ENCODE data around the gene MRM2.

DNA sequence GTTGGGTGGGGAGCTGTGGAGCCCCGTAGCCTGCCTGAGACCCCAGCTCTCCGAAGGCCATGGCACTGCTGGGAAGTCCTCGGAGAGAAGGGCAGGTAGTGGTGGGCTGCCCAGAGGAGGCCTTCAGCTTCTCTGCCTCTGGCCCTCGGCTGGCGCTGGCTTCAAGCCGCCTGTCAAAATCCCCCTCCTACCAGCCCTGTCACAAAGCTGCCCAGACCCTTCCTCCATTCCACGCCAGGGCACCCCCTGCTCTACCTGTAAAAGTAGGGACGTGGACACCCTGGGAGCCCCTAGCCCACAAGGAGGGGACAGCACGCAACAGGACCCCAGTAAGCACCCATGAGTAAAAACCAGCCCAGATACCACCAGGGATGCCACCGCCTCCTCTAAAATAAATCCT, 40.9 kb downstream of the MRM2 start:
- TF ChIP-seq POLR2A (IDR thresholded peaks at IDR 0.05) = no peak
- TF ChIP-seq, protein P1, sequence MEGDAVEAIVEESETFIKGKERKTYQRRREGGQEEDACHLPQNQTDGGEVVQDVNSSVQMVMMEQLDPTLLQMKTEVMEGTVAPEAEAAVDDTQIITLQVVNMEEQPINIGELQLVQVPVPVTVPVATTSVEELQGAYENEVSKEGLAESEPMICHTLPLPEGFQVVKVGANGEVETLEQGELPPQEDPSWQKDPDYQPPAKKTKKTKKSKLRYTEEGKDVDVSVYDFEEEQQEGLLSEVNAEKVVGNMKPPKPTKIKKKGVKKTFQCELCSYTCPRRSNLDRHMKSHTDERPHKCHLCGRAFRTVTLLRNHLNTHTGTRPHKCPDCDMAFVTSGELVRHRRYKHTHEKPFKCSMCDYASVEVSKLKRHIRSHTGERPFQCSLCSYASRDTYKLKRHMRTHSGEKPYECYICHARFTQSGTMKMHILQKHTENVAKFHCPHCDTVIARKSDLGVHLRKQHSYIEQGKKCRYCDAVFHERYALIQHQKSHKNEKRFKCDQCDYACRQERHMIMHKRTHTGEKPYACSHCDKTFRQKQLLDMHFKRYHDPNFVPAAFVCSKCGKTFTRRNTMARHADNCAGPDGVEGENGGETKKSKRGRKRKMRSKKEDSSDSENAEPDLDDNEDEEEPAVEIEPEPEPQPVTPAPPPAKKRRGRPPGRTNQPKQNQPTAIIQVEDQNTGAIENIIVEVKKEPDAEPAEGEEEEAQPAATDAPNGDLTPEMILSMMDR (IDR thresholded peaks at IDR 0.05) = no peak
- TF ChIP-seq EP300 (IDR thresholded peaks at IDR 0.05) = no peak

All from upper lobe of left lung (tissue), 4 donors.